Measurements from ENCODE around the gene P4HB.

The P4HB gene

GRCh38 chr17:81885454-81885853, 25.1 kb upstream of the P4HB start:
- no peaks in the 10 kb centered on the region for H3K9me3 ChIP-seq
- no peak for DNase-seq
- H3K27ac ChIP-seq: no peak overlapping the region
- H3K27me3 ChIP-seq: no peaks in the 10 kb centered on the region
- peaks cover 0 to 30% (median 19%) of the 10 kb centered on the region in 4 donors for H3K4me1 ChIP-seq
- H3K36me3 ChIP-seq: peaks cover 32 to 90% (median 57%) of the 10 kb centered on the region in 3 donors
- no peak for TF ChIP-seq CTCF (IDR thresholded peaks at IDR 0.05)
- no peak overlapping the region for H3K4me3 ChIP-seq
- intact Hi-C loops (cut with DNase I; ENCODE audit: low total_unique reads): no loop called here

DNA sequence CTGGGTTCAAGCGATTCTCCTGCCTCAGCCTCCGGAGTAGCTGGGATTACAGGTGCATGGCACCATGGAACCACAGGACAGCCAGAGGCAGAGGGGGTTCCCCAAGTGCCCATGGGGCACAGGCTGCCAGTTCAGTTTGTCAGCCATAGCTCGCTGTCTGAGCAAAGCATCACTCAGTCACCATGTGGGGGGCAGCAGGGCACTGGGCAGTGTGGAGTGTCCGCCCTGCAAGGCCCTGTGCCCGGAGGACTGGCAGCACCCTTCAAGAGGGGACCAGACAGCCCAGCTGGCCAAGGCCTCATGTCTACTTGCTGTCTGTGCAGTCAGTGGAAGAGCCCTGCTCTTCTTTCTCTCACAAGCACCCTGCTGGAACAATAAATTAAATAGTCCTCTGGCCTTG, 24.6 kb upstream of the P4HB start:
- Histone ChIP-seq H3K9me3 (no peaks in the 10 kb centered on the region), H3K4me3 (no peak overlapping the region), H3K4me1 (peaks cover 0 to 26% (median 14%) of the 10 kb centered on the region in 4 donors), H3K27ac (peak overlapping the region; percentile 40 to 44), H3K27me3 (no peaks in the 10 kb centered on the region), H3K36me3 (peaks cover 32 to 91% (median 60%) of the 10 kb centered on the region in 3 donors)
- no peak for DNase-seq
- intact Hi-C loops (cut with DNase I; ENCODE audit: low total_unique reads): no loop called here
- no peak for TF ChIP-seq CTCF (IDR thresholded peaks at IDR 0.05)

GRCh38 chr17:81884520-81884919, 24.2 kb upstream of the P4HB start:
- peaks cover 0 to 21% (median 10%) of the 10 kb centered on the region in 4 donors for H3K4me1 ChIP-seq
- H3K27me3 ChIP-seq: no peaks in the 10 kb centered on the region
- H3K27ac ChIP-seq: peak overlapping the region; percentile 40 to 44
- no peak overlapping the region for H3K4me3 ChIP-seq
- no peak for TF ChIP-seq CTCF (IDR thresholded peaks at IDR 0.05)
- no peaks in the 10 kb centered on the region for H3K9me3 ChIP-seq
- intact Hi-C loops (cut with DNase I; ENCODE audit: low total_unique reads): no loop called here
- peak in 1 of 2 donors; percentile 64 for DNase-seq
- peaks cover 29 to 91% (median 60%) of the 10 kb centered on the region in 3 donors for H3K36me3 ChIP-seq

DNA sequence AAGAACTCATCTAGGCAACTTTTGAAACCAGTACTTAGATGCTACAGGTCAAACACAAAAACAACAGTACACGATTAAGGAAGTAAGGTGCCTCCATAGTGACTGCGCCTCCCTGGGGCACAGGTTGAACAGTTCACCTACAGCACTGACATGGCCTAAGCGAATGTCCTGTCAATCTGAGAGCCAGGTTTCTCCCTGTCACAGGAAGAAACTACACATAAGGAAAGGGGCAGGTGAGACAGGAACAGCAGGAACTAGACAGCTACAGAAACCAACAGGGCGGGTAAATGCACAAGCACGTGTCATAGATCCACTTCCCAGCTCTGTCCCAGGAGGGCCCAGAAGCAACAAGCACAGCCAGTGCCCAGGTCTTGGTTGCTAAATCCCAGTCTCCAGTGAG, 18.8 kb upstream of the P4HB start:
- no peaks in the 10 kb centered on the region for H3K27me3 ChIP-seq
- no peak for TF ChIP-seq CTCF (IDR thresholded peaks at IDR 0.05)
- no peak overlapping the region for H3K27ac ChIP-seq
- H3K9me3 ChIP-seq: no peaks in the 10 kb centered on the region
- H3K4me3 ChIP-seq: no peak overlapping the region
- intact Hi-C loops (cut with DNase I; ENCODE audit: low total_unique reads): no loop called here
- H3K36me3 ChIP-seq: peaks cover 3 to 50% (median 18%) of the 10 kb centered on the region in 3 donors
- no peak for DNase-seq
- no peaks in the 10 kb centered on the region for H3K4me1 ChIP-seq

DNA sequence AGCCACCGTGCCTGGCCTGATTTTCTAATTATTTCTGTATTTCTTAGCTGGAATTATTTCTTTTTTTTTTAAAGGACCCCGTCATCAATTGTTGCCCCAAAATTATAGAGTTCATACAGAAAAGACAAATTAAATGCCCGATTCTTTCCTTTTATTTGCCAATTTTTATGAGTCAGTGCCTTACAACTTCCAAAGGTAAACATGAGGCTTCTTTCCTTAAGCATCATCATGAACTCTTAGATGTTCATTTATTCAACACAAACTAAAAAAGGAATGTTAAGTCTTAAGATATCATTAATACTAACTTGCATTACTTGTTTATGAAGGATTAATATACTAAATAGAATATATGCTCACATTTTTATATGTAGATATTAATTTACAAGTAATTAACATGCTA, 18.0 kb upstream of the P4HB start:
- intact Hi-C loops (cut with DNase I; ENCODE audit: low total_unique reads): no loop called here
- H3K4me3 ChIP-seq: no peak overlapping the region
- no peaks in the 10 kb centered on the region for H3K4me1 ChIP-seq
- H3K36me3 ChIP-seq: peaks cover 3 to 42% (median 18%) of the 10 kb centered on the region in 3 donors
- H3K27ac ChIP-seq: no peak overlapping the region
- H3K9me3 ChIP-seq: no peaks in the 10 kb centered on the region
- no peak for TF ChIP-seq CTCF (IDR thresholded peaks at IDR 0.05)
- DNase-seq: no peak
- no peaks in the 10 kb centered on the region for H3K27me3 ChIP-seq

GRCh38 chr17:81877569-81877968, 17.2 kb upstream of the P4HB start:
- DNase-seq: no peak
- no peak for TF ChIP-seq CTCF (IDR thresholded peaks at IDR 0.05)
- intact Hi-C loops (cut with DNase I; ENCODE audit: low total_unique reads): no loop called here
- Histone ChIP-seq H3K27me3 (no peaks in the 10 kb centered on the region), H3K4me3 (no peak overlapping the region), H3K4me1 (peaks cover 0 to 7% (median 4%) of the 10 kb centered on the region in 4 donors), H3K27ac (no peak overlapping the region), H3K36me3 (peaks cover 3 to 35% (median 18%) of the 10 kb centered on the region in 3 donors), H3K9me3 (no peaks in the 10 kb centered on the region)
